HG03432 (cell line): ENCODE data around the gene OCRL.

ENCODE experiments used
- ATAC-seq: cut with Tn5 transposase; IDR thresholded peaks from one replicate; pipeline ENCODE4 v1.9.1; 2021; ENCODE audit warnings: mild to moderate bottlenecking, moderate library complexity; ENCODE audit not compliant: unreplicated experiment

OCRL gene

GRCh38 chrX:129540068-129540653 lies at the start of gene OCRL:
Gene OCRL (plus strand): TSS chrX:129540259. CDS start chrX:129540440, 181 bp downstream.
- peak; percentile 99 for ATAC-seq

DNA sequence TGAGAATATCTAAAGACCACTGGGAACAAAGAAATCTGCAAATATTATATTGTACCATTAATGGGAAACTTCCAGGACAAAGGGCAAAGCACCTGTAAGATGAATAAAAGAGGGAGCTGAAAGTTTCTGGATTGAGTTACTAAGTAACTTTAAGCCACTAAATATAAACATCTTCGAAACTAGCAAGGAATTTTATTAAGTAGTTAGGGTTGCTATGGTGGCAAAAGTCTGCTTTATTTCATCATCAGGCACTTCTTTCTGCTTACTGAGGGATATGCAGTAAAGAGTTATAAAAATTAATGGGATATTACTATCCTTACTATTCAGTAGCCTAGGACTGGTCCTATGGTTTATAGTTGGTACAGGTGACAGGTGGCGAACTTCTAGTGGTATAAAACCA lies 49.7 kb upstream of the OCRL start:
- no peak for ATAC-seq

DNA sequence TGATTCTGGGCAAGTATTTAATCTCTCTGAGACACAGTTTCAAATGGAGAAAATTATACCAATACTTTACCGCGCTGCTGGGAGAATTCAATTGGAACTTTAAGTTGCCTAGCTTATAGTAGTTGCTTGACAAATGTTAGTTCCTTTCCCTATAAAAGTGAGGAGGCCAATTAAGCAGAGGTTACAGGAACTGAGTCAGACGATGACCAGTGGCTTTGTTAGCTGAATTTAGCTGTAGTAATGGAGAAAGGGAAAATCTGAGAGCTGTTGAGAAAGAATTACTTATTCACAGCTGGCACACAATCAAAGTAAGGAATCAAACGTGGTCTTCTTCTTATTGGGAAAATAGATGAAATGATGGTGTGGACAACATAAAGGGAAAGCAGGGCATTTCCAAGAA lies 46.4 kb upstream of the OCRL start:
- no peak for ATAC-seq

GRCh38 chrX:129494887-129495286 lies 45.2 kb upstream of the OCRL start:
- ATAC-seq: no peak

DNA sequence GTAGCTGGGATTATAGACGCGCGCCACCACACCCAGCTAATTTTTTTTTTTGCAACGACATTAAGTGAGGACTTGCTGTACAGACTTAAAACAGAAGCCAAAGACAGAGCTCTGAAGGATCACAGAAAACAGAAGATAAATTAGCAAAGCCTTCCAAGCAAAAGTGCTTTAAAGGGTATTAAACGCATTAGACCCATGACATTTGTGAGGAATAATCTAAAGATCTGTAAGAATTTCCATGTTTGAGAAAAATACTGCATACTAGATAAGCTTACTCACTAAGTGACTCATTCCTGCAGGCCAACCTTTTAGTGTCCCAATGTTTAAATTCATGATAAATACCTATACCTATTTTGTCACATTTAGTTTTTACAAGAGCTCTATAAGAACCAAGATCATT lies 44.2 kb upstream of the OCRL start:
- no peak for ATAC-seq

GRCh38 chrX:129496625-129497024 lies 43.4 kb upstream of the OCRL start:
- ATAC-seq: no peak

DNA sequence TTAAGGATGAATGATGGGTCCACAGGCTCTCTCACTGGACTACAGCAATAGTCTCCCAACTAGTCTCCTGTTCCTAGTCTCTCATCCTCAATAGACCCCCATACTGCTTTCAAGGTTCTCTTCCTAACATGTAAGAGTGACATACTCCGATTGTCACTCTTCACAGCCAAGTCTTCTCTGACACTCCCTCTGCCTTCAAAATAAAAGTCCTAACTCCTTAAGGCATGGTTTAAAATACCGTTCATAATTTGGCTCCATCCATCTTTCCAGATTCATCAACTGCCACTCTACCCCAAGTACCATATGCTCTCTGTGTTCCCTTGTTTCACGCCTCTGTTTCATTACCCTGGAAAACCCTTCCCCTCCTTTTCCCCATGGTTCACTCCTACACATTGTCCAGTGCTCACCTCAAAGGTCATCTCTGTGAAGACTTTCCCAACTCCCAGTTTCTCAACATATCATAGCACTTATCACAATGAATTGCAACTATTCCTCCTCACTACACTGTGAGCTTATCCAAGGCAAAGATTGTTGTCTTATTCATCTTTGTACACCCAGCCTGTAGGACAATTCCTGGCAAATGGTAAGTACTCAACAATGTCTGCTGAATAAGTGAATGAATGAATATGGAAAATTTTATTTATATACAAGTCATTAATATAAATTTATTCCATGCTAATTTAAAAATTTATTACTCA lies 42.8 kb upstream of the OCRL start:
- ATAC-seq: no peak

GRCh38 chrX:129510331-129510730 lies 29.7 kb upstream of the OCRL start:
- no peak for ATAC-seq

- no peak for ATAC-seq
These were observed 28.4 kb upstream of the OCRL start for GRCh38 chrX:129511689-129512088.

GRCh38 chrX:129512409-129512808 lies 27.6 kb upstream of the OCRL start:
- no peak for ATAC-seq

GRCh38 chrX:129516402-129516801 lies 23.7 kb upstream of the OCRL start:
- ATAC-seq: no peak

GRCh38 chrX:129520151-129520550 lies 19.9 kb upstream of the OCRL start:
- no peak for ATAC-seq

DNA sequence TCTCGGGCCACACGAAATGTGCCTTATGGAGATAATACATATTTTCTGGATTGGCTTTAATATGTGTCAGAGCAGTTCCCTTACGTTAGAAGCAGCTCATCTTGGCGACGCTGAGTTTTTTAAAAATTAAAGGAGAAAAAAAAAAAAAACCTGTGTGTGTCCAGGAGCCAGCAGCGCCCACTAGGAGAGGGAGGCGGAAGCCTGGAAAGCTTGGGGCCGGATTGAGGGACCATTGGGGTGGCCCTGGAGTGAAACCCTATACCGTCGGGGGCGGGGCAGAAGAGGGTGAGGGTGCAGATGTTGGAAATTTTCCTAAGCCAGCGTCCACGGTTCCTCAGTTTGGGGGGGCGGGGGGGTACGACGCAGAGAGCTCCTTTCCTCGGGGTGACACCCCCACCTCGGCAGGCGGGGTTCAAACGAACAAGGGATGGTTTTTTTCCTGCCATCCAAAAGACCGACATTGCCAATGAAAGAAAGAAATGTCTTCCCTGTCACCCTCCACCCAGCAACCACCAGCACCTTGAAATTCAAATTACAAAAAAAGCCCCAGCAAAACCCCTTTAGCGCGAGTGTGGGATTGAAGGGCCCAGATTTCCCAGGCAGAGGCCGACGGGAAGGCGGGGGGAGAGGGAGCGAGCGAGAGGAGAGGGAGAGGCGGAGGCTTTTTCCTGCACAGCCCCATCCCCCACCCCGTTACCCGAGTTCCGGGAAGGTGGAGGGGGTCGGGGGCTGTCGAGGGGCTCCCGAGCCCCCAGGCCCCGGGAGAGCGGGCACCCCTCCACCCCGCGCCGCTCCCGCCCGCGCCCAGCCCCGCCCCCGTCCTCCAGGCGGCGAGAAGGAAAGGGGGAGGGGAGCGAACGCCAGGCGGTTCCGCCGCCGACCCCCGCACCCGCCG lies 17.6 kb upstream of the OCRL start:
- peak; percentile 68 for ATAC-seq

DNA sequence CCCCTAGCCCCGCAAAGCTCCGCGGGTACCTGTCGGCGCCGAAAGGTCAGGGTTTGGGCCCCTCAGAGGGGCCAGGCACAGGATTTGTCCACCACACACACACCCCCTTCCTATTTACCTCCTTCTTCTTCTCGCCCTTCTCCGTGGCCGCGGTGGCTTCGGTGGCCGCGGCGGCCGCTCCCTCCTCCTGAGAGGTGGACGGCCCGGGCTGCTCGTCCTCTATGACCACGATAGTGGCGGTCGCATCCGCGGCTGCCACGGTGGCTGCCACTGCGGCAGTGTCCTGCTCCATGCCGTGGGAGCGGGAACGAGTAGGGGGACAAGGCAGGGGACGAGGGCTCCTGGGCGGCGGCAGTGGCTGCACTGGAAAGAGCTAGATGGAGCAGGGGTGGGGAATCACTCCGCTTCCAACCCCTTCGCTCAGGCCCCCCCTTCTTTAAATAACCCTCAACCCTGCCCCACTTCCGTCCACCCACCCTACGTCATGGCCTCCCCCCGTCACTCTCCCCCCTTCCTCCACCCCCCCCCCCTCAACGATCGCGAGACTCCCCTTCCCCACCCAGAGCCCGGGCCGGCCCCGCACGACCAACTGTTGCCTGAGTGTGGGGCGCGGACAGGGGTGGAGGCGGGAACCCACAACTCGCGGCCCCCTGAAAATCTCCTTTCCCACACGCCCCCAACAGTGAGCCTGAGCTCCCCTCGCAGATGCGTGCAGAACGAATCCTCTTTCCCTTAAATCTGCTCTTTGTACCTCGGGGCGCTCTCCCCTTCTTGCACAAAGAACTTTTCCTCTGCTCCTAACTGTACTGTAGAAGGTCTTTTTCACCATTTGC lies 16.8 kb upstream of the OCRL start, which contains the start of gene SMARCA1:
Gene SMARCA1, minus strand, starts transcription at position 412 of the 833 bp plus-strand sequence. Its CDS starts 120 bp downstream, at position 292.
- peak; percentile 48 for ATAC-seq

DNA sequence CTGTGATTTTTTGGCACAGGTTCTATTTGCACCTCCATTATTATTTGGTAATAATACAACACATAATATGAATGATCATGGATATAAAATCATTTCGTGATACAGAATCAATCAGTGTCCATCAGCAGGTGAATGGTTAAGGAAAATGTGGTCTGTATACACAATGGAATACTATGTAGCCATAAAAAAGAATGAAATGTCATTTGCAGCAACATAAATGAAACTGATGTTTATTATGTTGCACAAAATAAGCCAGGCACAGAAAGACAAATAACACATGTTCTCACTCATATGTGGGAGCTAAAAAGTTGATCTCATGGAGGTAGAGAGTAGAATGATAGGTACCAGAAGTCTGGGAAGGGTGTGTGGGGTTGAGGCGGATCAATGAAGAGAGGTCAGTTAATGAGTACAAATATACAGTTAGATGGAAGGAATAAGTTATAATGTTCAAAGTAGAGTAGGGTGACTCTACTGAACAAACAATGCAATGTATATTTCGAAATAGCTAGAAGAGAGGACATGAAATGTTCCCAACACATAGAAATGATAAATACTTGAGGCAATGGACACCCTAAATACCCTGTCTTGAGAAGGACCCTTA lies 15.7 kb upstream of the OCRL start:
- no peak for ATAC-seq

DNA sequence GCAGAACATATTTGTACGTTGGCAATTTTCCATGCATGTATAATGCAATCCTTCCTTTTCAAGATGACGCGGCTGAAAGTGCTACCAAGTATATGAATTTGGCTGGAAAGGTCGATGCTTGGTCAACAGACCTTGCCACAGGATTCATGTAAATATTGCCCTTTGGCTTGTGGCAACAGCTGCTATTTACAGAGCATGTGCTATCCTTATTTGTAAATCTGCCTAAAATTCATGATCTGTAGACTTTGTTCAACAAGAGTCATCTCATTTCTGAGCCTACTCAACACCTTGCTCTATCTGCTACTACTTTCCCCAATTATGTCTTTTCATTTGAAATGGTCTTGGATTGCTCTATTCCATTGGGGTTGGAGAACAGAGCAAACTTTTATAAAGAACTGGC lies 14.9 kb upstream of the OCRL start:
- ATAC-seq: no peak

GRCh38 chrX:129525896-129526295 lies 14.2 kb upstream of the OCRL start:
- ATAC-seq: no peak

- no peak for ATAC-seq
These were observed 10.3 kb upstream of the OCRL start for GRCh38 chrX:129529685-129530281.

GRCh38 chrX:129530410-129530809 lies 9.6 kb upstream of the OCRL start:
- ATAC-seq: no peak

- ATAC-seq: no peak
These were observed 8.9 kb upstream of the OCRL start for GRCh38 chrX:129531132-129531531.
